Activated CD4-positive, alpha-beta T cell treated with anti-CD3 and anti-CD28 coated beads, Interleukin-2, amount 50 U/mL, for 1 hour (primary cell): ENCODE data around the gene IL10RA.

Source experiments
- DNase-seq: peaks from one replicate; pipeline ENCODE4 v3.0.0-alpha.2; 2020

Gene IL10RA

DNA sequence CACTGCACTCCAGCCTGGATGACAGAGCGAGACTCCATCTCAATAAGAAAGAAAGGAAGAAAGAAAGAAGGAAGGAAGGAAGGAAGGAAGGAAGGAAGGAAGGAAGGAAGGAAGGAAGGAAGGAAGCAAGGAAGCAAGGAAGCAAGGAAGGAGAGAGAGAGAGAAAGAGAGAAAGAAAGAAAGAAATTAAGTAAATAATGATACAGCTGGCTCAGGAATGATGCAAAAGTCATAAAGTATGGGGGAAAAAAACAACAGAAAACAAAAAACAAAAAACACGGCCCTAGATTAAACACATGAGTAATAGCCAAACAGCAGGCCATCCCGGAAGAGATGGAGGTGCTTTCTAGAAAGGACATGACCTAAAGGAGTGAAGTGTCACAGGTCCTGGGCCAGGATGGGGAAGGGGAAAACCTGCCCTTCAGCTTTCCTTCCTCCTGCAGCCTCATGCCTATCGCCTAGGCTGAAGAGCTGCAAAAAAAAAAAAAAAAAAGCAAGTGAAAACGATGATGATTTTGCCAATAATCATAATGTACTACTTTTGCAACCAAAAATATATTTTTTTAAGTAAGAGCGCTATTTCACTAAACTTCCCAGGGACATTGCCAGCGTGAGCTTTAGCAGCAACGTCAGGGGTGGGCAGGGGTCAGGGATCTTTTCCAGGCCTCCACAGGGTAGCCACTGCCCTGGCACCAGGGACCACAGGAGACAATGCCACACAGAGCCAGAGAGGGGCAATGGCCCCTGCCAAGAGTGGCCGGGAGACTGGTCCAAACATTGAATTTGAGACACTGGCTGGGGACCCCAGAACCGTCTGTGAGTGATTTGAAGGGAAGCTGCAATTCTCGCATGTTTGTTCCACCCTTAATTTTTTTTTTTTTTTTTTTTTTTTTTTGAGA, 62.5 kb downstream of the IL10RA start:
- no peak for DNase-seq

- no peak for DNase-seq
Measured at GRCh38 chr11:118049771-118050170, 63.6 kb downstream of the IL10RA start.

DNA sequence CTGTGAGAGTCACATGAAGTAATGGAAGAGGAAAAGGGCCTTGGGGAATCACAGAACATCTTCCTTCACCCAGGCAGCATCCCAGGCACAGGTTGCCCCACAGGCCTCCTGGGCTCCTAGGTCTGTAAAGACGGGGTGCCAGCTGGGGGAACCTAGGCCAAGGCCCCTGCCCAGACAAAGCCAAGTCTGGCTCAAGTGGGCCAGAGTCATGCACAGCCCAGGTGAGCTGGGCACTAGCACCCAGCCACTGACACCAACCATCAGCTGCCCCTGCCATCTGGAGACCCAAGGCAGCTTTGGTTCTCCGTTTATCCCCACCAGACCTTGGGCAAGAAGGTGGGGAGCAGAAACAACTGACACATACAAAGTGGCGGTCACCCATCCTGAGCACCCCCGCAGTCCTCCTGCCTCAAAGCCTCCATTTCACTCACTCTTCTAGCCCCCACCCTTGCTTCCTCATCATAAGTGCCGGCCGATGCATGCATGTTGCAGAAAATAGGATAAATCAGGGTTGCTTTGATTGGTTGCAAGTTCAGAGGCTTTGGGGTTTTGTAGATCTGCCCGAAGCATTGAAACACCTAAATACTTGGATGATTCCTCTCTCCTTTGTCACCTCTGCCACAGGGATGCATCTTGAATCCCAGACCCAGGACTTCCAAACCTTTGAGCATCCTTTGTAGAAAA, 64.2 kb downstream of the IL10RA start:
- DNase-seq: no peak
